HL-60/S4 treated with retinoic acid at 250 ng/mL for 4 days and 3 days (cell line): ENCODE results near the gene CLCN1.

Experiments
- in situ Hi-C: fragments of 300-500 bp; cut with MboI; formaldehyde crosslinking; loops from 2 replicates; pipeline ENCODE4 v1.7.0; 2022; ENCODE audit warnings: low sequenced_read_pairs

Gene CLCN1

DNA sequence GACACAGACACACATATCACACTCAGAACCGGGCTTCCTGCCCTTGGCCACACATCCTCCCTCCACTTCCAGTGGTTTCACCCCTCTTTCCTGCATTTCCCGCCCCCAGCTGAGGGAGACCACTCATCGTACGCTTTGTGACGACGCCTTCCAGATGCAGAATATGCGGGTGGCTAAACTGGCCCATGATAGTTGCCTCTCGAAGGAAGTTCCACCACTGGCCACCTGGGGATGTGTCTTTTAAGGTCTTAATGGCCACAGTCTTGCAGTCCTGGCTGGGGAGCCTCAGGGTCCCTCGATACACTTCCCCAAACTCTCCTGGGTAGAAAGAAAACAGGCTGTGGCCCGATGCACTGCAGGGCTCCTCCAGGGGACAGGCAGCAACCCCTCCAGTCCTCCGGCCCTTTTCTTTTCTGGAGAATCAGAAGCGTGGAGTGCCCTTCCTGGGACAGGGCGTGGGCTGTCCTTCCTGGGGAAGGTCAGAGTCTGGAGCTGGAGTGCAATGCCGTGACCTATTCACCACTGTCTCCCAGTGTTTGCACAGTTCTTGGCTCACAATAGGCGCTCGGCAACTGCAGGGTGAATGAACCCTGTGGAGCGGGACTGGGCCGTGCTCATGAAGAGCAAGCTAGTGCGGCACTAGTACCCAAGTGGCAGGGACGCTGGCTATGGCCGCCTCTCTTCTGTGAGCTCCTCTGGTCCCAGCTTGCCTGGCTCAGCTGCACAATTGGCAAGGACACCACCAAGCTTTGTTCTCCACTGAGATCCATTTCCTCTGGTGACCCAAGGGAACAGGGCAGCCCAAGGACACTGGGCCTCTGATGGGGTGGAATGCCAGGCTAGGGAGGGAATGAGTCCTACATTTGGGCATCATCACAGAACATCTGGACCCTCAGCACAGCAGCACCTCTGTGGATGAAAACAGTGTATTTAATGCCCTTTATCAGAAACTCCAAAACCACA lies 79.6 kb downstream of the CLCN1 start:
- in situ Hi-C loops: no loop called here

DNA sequence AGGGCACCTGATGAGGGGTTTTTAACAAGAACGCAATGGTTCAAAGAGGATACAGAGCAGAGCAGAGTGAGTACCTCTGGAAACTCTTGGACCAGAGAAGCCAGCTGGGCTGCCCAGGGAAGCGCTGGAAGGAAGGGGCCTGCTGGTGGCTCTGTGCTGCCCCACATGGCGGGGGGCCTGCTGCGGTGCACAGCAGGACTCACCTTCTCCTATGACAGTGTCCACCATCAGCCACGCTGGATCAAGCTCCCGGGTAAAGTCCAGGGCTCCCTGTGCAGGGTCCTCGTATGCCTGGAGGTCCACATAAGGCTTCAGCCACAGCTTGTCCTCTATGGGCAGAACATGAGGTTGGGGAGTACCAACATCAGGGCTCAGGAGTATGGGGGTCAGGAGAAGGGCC lies 80.3 kb downstream of the CLCN1 start:
- in situ Hi-C loops: no loop called here

- in situ Hi-C loops: no loop called here
These were observed 81.0 kb downstream of the CLCN1 start for GRCh38 chr7:143396625-143397556.

- in situ Hi-C loops: no loop called here
These were observed 82.0 kb downstream of the CLCN1 start for GRCh38 chr7:143397710-143398530.

DNA sequence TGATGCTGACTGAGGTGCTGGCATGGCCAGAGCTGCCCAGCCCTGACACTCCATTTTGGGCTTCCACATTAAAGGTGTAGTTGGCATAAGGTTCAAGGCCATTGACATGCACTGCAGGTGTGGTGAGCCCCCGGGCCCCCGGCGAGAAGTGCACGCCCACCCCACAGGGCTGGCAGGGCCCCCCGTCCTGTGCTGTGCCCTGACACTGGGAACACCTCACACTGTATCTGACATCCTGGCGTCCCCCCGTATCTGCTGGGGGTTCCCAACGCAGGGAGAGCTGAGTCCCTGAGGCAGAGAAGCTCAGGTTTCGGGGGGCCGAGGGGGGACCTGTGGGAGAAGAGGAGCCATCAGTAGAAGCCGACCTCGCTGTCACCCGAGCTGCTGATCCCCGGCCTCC lies 82.7 kb downstream of the CLCN1 start:
- in situ Hi-C loops: no loop called here

GRCh38 chr7:143399151-143399550 lies 83.2 kb downstream of the CLCN1 start:
- in situ Hi-C loops: no loop called here

GRCh38 chr7:143399642-143400041 lies 83.7 kb downstream of the CLCN1 start:
- in situ Hi-C loops: no loop called here

DNA sequence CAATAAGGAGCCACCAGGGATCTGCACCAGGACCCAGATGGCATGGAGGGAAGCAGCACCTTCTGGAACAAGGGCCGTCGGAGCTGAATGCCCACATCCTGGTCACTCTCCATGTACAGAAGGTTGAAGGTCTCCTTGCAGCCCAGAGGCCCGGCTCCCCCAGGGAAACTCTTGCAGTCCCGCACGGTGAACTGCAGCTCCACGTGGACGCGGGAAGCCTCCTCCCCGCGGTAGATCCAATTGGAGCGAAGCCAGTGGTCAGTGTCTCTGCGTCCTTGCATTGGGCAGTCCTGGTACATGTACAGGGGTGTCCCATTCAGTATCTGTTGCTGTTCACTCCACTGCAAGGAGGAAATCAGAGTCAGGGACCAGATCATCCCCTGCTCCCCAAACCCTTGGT lies 85.4 kb downstream of the CLCN1 start:
- in situ Hi-C loops: no loop called here
